ENCODE results near the gene BCL2. TPM values are rescaled to one million over a fixed set of nuclear protein-coding genes. Genes with fewer than 3 reads are reported as not detected.
A peak's percentile ranks its signal among the peaks of the same experiment; 100 is the strongest.

BCL2 gene
- total RNA-seq, 4 donors from 2014 or later = 25.2 to 39.0 (median 36.1) TPM

DNA sequence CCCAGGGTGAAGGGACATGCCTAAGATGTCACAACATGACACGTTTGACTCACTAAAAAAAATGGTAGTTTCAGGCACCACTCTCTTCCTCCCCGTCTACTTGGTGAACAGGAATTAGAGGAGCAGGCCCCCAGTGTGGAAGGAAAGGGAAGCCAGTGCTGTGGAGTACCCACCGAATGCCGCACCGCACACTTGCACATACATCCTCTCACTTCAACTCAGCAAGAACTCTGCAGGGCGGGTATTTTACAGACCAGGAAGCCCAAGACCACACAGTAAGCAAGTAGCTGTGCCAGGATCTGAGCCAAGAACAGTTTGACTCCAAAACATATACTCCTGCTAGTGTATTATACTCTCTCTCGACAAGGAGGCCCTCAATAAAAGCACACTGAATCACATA, 69.8 kb downstream of the BCL2 start:
- 70% methylated on average over 7 of the region's 7 CpGs for WGBS
- intact Hi-C loops (cut with DNase I) = loop anchor here (5.0 kb wide), 1 partner anchor 92 kb away; no protein-coding TSS in a partner anchor
- Histone ChIP-seq H3K9me3 (no peaks in the 10 kb centered on the region), H3K27me3 (no peaks in the 10 kb centered on the region), H3K27ac (replicated peaks in 1 of 4) (peak overlapping the region in 1 of 4 donors; percentile 30), H3K4me1 (peaks cover 0 to 57% (median 52%) of the 10 kb centered on the region in 4 donors), H3K36me3 (no peaks in the 10 kb centered on the region), H3K4me3 (no peak overlapping the region)
- TF ChIP-seq POLR2A (IDR thresholded peaks at IDR 0.05; ENCODE audit: low read depth) (no peak), POLR2AphosphoS5 (IDR thresholded peaks at IDR 0.05) (no peak), EP300 (IDR thresholded peaks at IDR 0.05) (no peak)
- TF ChIP-seq, protein P1, sequence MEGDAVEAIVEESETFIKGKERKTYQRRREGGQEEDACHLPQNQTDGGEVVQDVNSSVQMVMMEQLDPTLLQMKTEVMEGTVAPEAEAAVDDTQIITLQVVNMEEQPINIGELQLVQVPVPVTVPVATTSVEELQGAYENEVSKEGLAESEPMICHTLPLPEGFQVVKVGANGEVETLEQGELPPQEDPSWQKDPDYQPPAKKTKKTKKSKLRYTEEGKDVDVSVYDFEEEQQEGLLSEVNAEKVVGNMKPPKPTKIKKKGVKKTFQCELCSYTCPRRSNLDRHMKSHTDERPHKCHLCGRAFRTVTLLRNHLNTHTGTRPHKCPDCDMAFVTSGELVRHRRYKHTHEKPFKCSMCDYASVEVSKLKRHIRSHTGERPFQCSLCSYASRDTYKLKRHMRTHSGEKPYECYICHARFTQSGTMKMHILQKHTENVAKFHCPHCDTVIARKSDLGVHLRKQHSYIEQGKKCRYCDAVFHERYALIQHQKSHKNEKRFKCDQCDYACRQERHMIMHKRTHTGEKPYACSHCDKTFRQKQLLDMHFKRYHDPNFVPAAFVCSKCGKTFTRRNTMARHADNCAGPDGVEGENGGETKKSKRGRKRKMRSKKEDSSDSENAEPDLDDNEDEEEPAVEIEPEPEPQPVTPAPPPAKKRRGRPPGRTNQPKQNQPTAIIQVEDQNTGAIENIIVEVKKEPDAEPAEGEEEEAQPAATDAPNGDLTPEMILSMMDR (IDR thresholded peaks at IDR 0.05) = no peak
- DNase-seq (ENCODE audit: extremely low spot score) = peak; percentile 91

DNA sequence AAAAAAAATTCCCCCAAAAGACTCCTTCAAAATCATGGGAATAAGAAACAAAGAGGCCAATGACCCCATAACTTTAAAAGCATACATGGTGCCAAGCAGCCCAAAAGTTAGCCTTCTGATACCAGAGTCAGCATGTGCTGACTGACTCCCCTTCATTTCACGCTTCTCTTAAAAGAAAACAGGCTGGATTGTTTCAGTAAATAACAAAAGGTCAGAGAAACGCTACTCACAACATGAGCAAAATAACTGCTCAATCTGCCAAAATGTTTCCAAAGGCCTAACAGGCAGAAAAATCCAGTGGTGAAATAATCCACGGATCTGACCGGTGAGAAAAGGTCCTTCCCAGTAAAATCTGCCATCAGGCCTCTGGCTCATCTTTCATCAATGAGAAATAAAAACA, 71.6 kb downstream of the BCL2 start:
- 67% methylated on average over 4 of the region's 4 CpGs for WGBS
- Histone ChIP-seq H3K4me1 (peaks cover 0 to 47% (median 39%) of the 10 kb centered on the region in 4 donors), H3K27me3 (no peaks in the 10 kb centered on the region), H3K36me3 (no peaks in the 10 kb centered on the region), H3K4me3 (no peak overlapping the region), H3K27ac (replicated peaks in 1 of 4) (peak overlapping the region; percentile 6 to 54 (median 29)), H3K9me3 (no peaks in the 10 kb centered on the region)
- intact Hi-C loops (cut with DNase I) = loop anchor here (5.0 kb wide), 1 partner anchor 91 kb away; no protein-coding TSS in a partner anchor
- peak; percentile 81 for DNase-seq (ENCODE audit: extremely low spot score)
- TF ChIP-seq, protein P1 (IDR thresholded peaks at IDR 0.05) = no peak
- TF ChIP-seq POLR2A (IDR thresholded peaks at IDR 0.05; ENCODE audit: low read depth) = no peak
- no peak for TF ChIP-seq POLR2AphosphoS5 (IDR thresholded peaks at IDR 0.05)
- TF ChIP-seq EP300 (IDR thresholded peaks at IDR 0.05) = no peak

DNA sequence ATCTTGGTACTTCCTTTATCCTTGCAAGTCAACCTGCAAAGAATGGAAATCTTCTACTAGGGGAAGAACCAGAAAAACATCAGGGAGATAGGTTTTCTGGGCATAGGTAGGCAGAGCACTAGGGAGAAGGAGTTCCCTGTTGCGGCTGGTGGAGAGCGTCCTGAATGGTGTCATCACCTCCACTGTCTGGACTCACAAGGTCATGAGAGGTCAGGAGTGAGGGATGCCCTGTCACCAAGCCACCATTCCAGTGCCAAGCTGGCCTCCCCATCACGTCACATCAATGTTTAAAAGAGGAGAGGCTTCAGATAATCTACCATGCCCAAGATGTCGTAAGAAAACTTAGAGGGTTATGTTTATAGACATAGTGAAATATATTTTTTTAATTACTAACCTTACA, 72.1 kb downstream of the BCL2 start:
- no peaks in the 10 kb centered on the region for H3K9me3 ChIP-seq
- H3K36me3 ChIP-seq = no peaks in the 10 kb centered on the region
- no peak for TF ChIP-seq POLR2A (IDR thresholded peaks at IDR 0.05; ENCODE audit: low read depth)
- peak overlapping the region; percentile 6 to 54 (median 29) for H3K27ac ChIP-seq (replicated peaks in 1 of 4)
- H3K4me3 ChIP-seq = no peak overlapping the region
- no peaks in the 10 kb centered on the region for H3K27me3 ChIP-seq
- intact Hi-C loops (cut with DNase I) = loop anchor here (5.0 kb wide), 1 partner anchor 90 kb away; no protein-coding TSS in a partner anchor
- 72% methylated on average over 4 of the region's 4 CpGs for WGBS
- H3K4me1 ChIP-seq = peaks cover 0 to 43% (median 36%) of the 10 kb centered on the region in 4 donors
- peak; percentile 82 for DNase-seq (ENCODE audit: extremely low spot score)

DNA sequence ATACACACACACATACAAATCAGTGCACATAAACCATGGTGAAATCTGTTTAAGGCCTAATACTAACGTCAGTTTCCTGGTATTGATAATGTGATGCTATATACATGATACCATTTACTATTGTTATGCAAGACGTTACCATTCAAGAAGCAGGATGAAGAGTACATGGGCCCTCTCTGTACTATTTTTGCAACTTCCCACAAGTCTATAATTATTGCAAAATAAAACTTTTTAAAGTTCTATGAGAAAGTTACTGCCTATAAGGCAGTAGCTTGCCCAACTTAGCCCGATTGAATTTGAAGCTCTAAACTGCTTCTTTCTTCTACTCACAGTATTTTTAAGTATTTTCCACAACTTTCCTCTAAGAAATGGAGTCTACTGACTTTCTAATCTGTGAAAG, 74.0 kb downstream of the BCL2 start:
- peak overlapping the region in 2 of 4 donors; percentile 42 to 52 for H3K27ac ChIP-seq (replicated peaks in 1 of 4)
- TF ChIP-seq EP300 (IDR thresholded peaks at IDR 0.05) = no peak
- TF ChIP-seq, protein P1 (IDR thresholded peaks at IDR 0.05) = no peak
- no peak for TF ChIP-seq POLR2A (IDR thresholded peaks at IDR 0.05; ENCODE audit: low read depth)
- no peak for TF ChIP-seq POLR2AphosphoS5 (IDR thresholded peaks at IDR 0.05)
- DNase-seq (ENCODE audit: extremely low spot score) = no peak
- peaks cover 0 to 39% (median 34%) of the 10 kb centered on the region in 4 donors for H3K4me1 ChIP-seq
- no peak overlapping the region for H3K4me3 ChIP-seq
- no peaks in the 10 kb centered on the region for H3K9me3 ChIP-seq
- H3K27me3 ChIP-seq = no peaks in the 10 kb centered on the region
- H3K36me3 ChIP-seq = no peaks in the 10 kb centered on the region
- WGBS = 80% methylated on average over 3 of the region's 3 CpGs
- intact Hi-C loops (cut with DNase I) = loop anchor here (5.0 kb wide), 1 partner anchor 88 kb away; no protein-coding TSS in a partner anchor

DNA sequence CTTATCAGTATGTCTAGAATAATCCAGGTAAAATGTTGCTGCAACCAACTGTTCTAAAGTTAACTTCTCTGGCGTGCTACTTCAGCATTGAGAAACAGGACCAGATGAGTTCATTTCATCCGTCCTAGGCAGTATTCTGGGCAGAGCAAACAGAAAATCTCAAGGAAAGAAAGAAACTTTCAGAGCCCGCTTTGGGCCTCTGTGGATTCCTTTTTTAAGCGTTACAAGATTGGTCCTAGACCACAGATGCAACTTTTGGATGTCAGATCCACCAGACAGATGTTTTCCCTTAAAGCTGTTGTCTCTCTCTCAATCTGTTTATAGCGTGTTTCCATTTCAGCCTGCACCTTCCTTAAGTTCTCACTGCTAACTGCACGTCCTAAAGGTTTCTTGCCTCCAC, 75.0 kb downstream of the BCL2 start:
- Histone ChIP-seq H3K27ac (replicated peaks in 1 of 4) (peak overlapping the region in 3 of 4 donors; percentile 10 to 52 (median 42)), H3K36me3 (no peaks in the 10 kb centered on the region), H3K9me3 (no peaks in the 10 kb centered on the region), H3K4me1 (peaks cover 0 to 37% (median 28%) of the 10 kb centered on the region in 4 donors), H3K27me3 (no peaks in the 10 kb centered on the region), H3K4me3 (no peak overlapping the region)
- 56% methylated on average over 6 of the region's 6 CpGs for WGBS
- no peak for TF ChIP-seq EP300 (IDR thresholded peaks at IDR 0.05)
- TF ChIP-seq, protein P1 (IDR thresholded peaks at IDR 0.05) = no peak
- peak in 1 of 2 donors; percentile 12 for TF ChIP-seq POLR2AphosphoS5 (IDR thresholded peaks at IDR 0.05)
- no peak for TF ChIP-seq POLR2A (IDR thresholded peaks at IDR 0.05; ENCODE audit: low read depth)
- no peak for DNase-seq (ENCODE audit: extremely low spot score)
- intact Hi-C loops (cut with DNase I) = loop anchor here (5.0 kb wide), 1 partner anchor 87 kb away; no protein-coding TSS in a partner anchor
